Ectodermal cell (in vitro differentiated cells): ENCODE measurements around the gene LFNG.
A peak's percentile ranks its signal among the peaks of the same experiment; 100 is the strongest.

Experiments
- H3K27ac ChIP-seq: 2 replicates; pipeline ENCODE4 v1.7.0; 2013; ENCODE audit warnings: mild to moderate bottlenecking, low read depth, low read length; ENCODE audit not compliant: insufficient read depth, poor library complexity, severe bottlenecking
- H3K27me3 ChIP-seq: 2 replicates; pipeline ENCODE4 v1.7.0; 2013; ENCODE audit warnings: mild to moderate bottlenecking, low read length; ENCODE audit not compliant: insufficient read depth, control insufficient read depth, poor library complexity, severe bottlenecking
- H3K36me3 ChIP-seq: one replicate; pipeline ENCODE4 v1.7.0; 2013; ENCODE audit warnings: low read length; ENCODE audit not compliant: control insufficient read depth, insufficient read depth
- H3K4me1 ChIP-seq: one replicate; pipeline ENCODE4 v1.7.0; 2013; ENCODE audit warnings: low read length; ENCODE audit not compliant: control insufficient read depth, insufficient read depth
- H3K4me3 ChIP-seq: 2 replicates; pipeline ENCODE4 v1.7.0; 2013; ENCODE audit warnings: low read depth, low read length, control low read depth; ENCODE audit not compliant: insufficient read depth
- H3K9me3 ChIP-seq: 2 replicates; pipeline ENCODE4 v1.7.0; 2013; ENCODE audit warnings: mild to moderate bottlenecking, low read length, moderate library complexity; ENCODE audit not compliant: control insufficient read depth
- WGBS, 2 experiments: methylation state at CpG; one replicate each; pipeline ENCODE4 v1.1.7; 2013; ENCODE audit warnings: missing lambda C conversion rate in 2 of 2; 5-methylcytosine and 5-hydroxymethylcytosine counted together

The LFNG gene

GRCh38 chr7:2564970-2565540, 45.5 kb downstream of the LFNG start:
- H3K4me1 ChIP-seq = peaks cover 27% of the 10 kb centered on the region
- WGBS, 2 experiments = 87 to 90% methylated on average over 12 of the region's 12 CpGs

GRCh38 chr7:2566348-2566889, 46.8 kb downstream of the LFNG start:
- WGBS, 2 experiments = 87 to 88% methylated on average over 8 of the region's 8 CpGs
- H3K36me3 ChIP-seq = no peaks in the 10 kb centered on the region
- no peak overlapping the region for H3K4me3 ChIP-seq
- H3K9me3 ChIP-seq = no peaks in the 10 kb centered on the region
- no peak overlapping the region for H3K27ac ChIP-seq
- H3K27me3 ChIP-seq = no peaks in the 10 kb centered on the region
- peaks cover 27% of the 10 kb centered on the region for H3K4me1 ChIP-seq

More at GRCh38 chr7:2564970-2565540, 45.5 kb downstream of the LFNG start:
- no peak overlapping the region for H3K27ac ChIP-seq
- no peaks in the 10 kb centered on the region for H3K9me3 ChIP-seq
- no peaks in the 10 kb centered on the region for H3K27me3 ChIP-seq
- H3K36me3 ChIP-seq = no peaks in the 10 kb centered on the region
- no peak overlapping the region for H3K4me3 ChIP-seq

- WGBS, 2 experiments = 73 to 77% methylated on average over 28 of the region's 28 CpGs
- H3K4me1 ChIP-seq = peaks cover 27% of the 10 kb centered on the region
- no peaks in the 10 kb centered on the region for H3K27me3 ChIP-seq
- no peaks in the 10 kb centered on the region for H3K9me3 ChIP-seq
- peak overlapping the region; percentile 55 for H3K27ac ChIP-seq
- no peaks in the 10 kb centered on the region for H3K36me3 ChIP-seq
- no peak overlapping the region for H3K4me3 ChIP-seq
Measured at GRCh38 chr7:2566890-2567678, 47.5 kb downstream of the LFNG start.

GRCh38 chr7:2567679-2568278, 48.2 kb downstream of the LFNG start:
- Histone ChIP-seq H3K27me3 (no peaks in the 10 kb centered on the region), H3K36me3 (no peaks in the 10 kb centered on the region), H3K4me3 (no peak overlapping the region), H3K9me3 (no peaks in the 10 kb centered on the region), H3K4me1 (peaks cover 27% of the 10 kb centered on the region), H3K27ac (peak overlapping the region; percentile 55)
- WGBS, 2 experiments = 71 to 73% methylated on average over 16 of the region's 16 CpGs

- Histone ChIP-seq H3K27me3 (no peaks in the 10 kb centered on the region), H3K36me3 (no peaks in the 10 kb centered on the region), H3K9me3 (no peaks in the 10 kb centered on the region), H3K27ac (no peak overlapping the region), H3K4me3 (no peak overlapping the region), H3K4me1 (peaks cover 27% of the 10 kb centered on the region)
- WGBS, 2 experiments = 90 to 91% methylated on average over 23 to 24 of the region's 24 CpGs
Measured at GRCh38 chr7:2568521-2569223, 49.1 kb downstream of the LFNG start.

- peaks cover 27% of the 10 kb centered on the region for H3K4me1 ChIP-seq
- WGBS, 2 experiments = 95 to 97% methylated on average over 14 of the region's 14 CpGs
Measured at GRCh38 chr7:2569421-2569820, 49.8 kb downstream of the LFNG start.

GRCh38 chr7:2570021-2570420, 50.4 kb downstream of the LFNG start:
- Histone ChIP-seq H3K4me3 (no peak overlapping the region), H3K9me3 (no peaks in the 10 kb centered on the region)
- WGBS, 2 experiments = 94 to 96% methylated on average over 13 to 14 of the region's 16 CpGs

More at GRCh38 chr7:2569421-2569820, 49.8 kb downstream of the LFNG start:
- Histone ChIP-seq H3K4me3 (no peak overlapping the region), H3K9me3 (no peaks in the 10 kb centered on the region), H3K27me3 (no peaks in the 10 kb centered on the region), H3K36me3 (no peaks in the 10 kb centered on the region), H3K27ac (no peak overlapping the region)

GRCh38 chr7:2571409-2571808, 51.8 kb downstream of the LFNG start:
- Histone ChIP-seq H3K4me1 (peaks cover 27% of the 10 kb centered on the region), H3K36me3 (no peaks in the 10 kb centered on the region), H3K4me3 (no peak overlapping the region), H3K27ac (no peak overlapping the region), H3K27me3 (no peaks in the 10 kb centered on the region), H3K9me3 (no peaks in the 10 kb centered on the region)
- WGBS, 2 experiments = 94% methylated on average over 15 of the region's 15 CpGs

More at GRCh38 chr7:2570021-2570420, 50.4 kb downstream of the LFNG start:
- H3K4me1 ChIP-seq = peaks cover 27% of the 10 kb centered on the region
- H3K36me3 ChIP-seq = no peaks in the 10 kb centered on the region
- H3K27me3 ChIP-seq = no peaks in the 10 kb centered on the region
- H3K27ac ChIP-seq = no peak overlapping the region

- Histone ChIP-seq H3K36me3 (no peaks in the 10 kb centered on the region), H3K27ac (no peak overlapping the region), H3K4me1 (peaks cover 19% of the 10 kb centered on the region), H3K27me3 (no peaks in the 10 kb centered on the region), H3K4me3 (no peak overlapping the region), H3K9me3 (no peaks in the 10 kb centered on the region)
- WGBS, 2 experiments = 91 to 92% methylated on average over 20 to 21 of the region's 22 CpGs
Measured at GRCh38 chr7:2572101-2572842, 52.7 kb downstream of the LFNG start.
